T-helper 17 cell (primary cell): ENCODE data around the gene ZNF45. TPM values are rescaled to one million over a fixed set of nuclear protein-coding genes. Genes with fewer than 3 reads are reported as not detected.
"Not testable (repeated sequence)": the region's sequence is repeated elsewhere in the genome, so short reads cannot be mapped to it uniquely, and the experiment has no call there.

Experiments used
- ATAC-seq: fragments of 150-1000 bp; cut with Tn5 transposase; 2 replicates; pipeline ENCODE4 v1.10.0; 2021; ENCODE audit warnings: mild to moderate bottlenecking, moderate library complexity
- DNase-seq, 3 donors: peaks; one replicate each; pipeline versions ENCODE4 v3.0.0 to v3.0.0-alpha.2; 2020 to 2021
- H3K9me3 ChIP-seq: one replicate; pipeline ENCODE4 v1.7.0; 2013; ENCODE audit warnings: low read length, mild to moderate bottlenecking; ENCODE audit not compliant: control insufficient read depth, poor library complexity, severe bottlenecking
- H3K27ac Mint-ChIP-seq: one replicate; pipeline ENCODE4 v1.8.0; 2022; ENCODE audit warnings: mild to moderate bottlenecking, moderate library complexity, mixed read lengths
- H3K27me3 Mint-ChIP-seq: one replicate; pipeline ENCODE4 v1.8.0; 2022; ENCODE audit warnings: mixed read lengths
- H3K36me3 Mint-ChIP-seq: one replicate; pipeline ENCODE4 v1.8.0; 2022; ENCODE audit warnings: low read depth, mixed read lengths
- H3K4me1 Mint-ChIP-seq: one replicate; pipeline ENCODE4 v1.8.0; 2022; ENCODE audit warnings: mild to moderate bottlenecking, mixed read lengths
- H3K4me3 Mint-ChIP-seq: one replicate; pipeline ENCODE4 v1.8.0; 2022; ENCODE audit warnings: mild to moderate bottlenecking, moderate library complexity, mixed read lengths
- total RNA-seq, 4 donors: library from RNA in 2 of 4; stranded (reverse) in 2 of 4; gene quantifications; one replicate each; pipeline ENCODE4 v1.2.3 and lab custom pipeline; 2022 to 2026

ZNF45 gene
- 10 to 100 TPM in 1 of 2 donors, 1 to 10 TPM in 1; 7.1 to 11.0 TPM for total RNA-seq
- 16.7 to 65.4 reads per million in 2 donors for total RNA-seq (lab: John Stamatoyannopoulos, UW)

DNA sequence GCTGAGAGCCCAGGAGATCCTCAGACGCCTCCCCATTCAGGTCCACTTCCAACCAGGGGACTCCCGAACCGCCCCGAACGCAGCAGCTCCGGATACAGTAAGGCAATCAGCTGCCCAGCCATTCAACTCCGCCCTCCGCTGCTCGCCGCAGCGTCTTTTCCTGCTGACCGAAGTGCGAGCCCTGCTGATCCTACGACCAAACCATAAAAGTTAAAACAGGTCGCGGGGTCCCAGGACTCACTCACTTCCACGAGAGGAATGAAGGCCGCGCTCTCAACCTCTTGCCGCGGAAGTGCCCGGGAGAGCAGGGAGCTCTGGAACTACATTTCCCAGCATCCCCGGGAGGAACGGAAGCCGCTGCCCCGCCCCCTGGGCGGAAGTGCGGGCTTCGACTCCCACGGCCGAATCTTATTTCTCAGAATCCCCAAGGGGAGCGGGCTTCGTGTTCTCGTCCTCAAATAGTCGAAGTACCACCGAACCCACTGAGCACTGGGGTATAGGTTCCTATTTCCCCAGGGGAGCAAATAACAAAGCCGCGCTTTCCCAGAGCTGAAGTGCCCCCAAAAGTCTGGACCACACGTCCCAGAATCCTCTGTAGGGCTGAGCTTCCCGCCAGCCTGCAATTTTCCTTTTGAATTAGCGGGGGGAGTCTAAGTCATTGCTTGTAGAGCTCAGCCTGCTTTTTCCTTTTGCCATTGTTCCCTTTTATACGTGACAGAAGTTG, at the start of gene ZNF45:
Gene ZNF45, minus strand, starts transcription at position 298 of the 724 bp plus-strand sequence. CDS start 13,097 bp downstream, outside the sequence.
- H3K36me3 Mint-ChIP-seq, result no peaks in the 10 kb centered on the region
- peak within 1 kb of the TSS; percentile 93 for H3K4me3 Mint-ChIP-seq
- no peaks in the 10 kb centered on the region for H3K9me3 ChIP-seq
- H3K27ac Mint-ChIP-seq, result peak within 1 kb of the TSS; percentile 91
- peak; percentile 71 to 76 (median 73) for DNase-seq
- H3K27me3 Mint-ChIP-seq, result no peaks in the 10 kb centered on the region
- H3K4me1 Mint-ChIP-seq, result peaks cover 11% of the 10 kb centered on the region
- peak; percentile 96 for ATAC-seq

DNA sequence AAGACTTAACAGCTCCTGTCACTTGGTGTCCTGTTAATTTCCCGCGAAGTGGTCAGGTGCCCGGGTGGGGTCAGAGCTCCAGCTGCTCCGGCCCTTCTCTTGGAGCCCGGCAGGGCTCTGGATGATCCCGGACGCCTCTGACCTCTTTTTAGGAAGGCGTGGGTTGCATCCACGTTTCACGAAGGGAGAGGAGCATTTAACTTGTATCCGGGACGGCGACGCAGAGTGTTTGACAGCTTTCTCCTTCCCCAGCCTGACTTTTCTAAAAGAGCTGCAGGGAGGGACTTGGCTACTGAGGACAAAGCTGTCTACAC, 49.6 kb upstream of the ZNF45 start:
- Mint-ChIP-seq H3K4me3 (peak overlapping the region; percentile 94), H3K27ac (peak overlapping the region; percentile 65), H3K36me3 (peaks cover 3% of the 10 kb centered on the region), H3K4me1 (peaks cover 2% of the 10 kb centered on the region), H3K27me3 (no peaks in the 10 kb centered on the region)
- H3K9me3 ChIP-seq, result no peaks in the 10 kb centered on the region
- ATAC-seq, result no peak
- DNase-seq, result no peak

DNA sequence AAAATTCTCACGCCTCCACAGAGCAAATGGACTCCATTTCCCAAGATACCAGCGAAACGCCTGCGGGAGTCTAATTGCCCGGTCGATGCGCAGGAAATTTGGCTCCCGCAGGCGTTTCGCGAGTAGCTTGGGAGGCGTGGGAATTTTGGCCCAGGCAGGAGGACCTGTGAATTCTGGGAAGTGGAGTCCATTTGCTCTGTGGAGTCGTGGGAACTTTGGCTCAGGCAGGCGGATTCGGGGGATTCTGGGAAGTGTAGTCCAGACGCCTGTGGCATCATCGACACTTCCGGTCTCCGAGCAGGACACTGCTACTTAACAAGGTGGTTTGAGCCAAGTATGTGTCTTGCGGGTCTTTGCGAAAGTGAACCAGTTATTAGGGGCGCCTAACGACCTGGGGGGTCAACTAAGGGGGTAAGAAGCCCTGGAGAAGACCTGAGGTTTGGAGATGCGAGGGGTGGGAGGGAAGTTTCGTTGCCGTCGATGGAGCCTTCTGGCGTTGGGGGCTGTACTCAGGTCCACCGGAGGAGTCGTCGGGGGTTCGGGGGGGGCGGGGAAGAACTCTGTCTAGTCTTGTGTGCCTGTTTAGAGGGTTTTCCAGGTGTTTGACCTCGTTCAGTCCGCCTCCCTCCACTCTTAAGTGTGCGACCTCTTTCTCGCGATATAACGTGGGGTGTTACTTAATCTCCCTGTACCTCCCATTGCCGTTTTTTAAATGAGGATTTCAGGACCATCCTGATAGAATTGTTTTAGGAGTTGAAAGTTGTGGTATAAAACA, 49.0 kb upstream of the ZNF45 start, which contains the start of gene ZNF155:
Gene ZNF155, plus strand, starts transcription at position 277 of the 775 bp plus-strand sequence. CDS start 4,356 bp downstream, outside the sequence.
- Mint-ChIP-seq H3K27ac (peak within 1 kb of the TSS; percentile 65), H3K36me3 (peaks cover 3% of the 10 kb centered on the region), H3K4me1 (peaks cover 2% of the 10 kb centered on the region), H3K27me3 (no peaks in the 10 kb centered on the region), H3K4me3 (peak within 1 kb of the TSS; percentile 94)
- ATAC-seq (peak; percentile 96), DNase-seq (peak; percentile 25 to 52 (median 43))
- H3K9me3 ChIP-seq, result no peaks in the 10 kb centered on the region

DNA sequence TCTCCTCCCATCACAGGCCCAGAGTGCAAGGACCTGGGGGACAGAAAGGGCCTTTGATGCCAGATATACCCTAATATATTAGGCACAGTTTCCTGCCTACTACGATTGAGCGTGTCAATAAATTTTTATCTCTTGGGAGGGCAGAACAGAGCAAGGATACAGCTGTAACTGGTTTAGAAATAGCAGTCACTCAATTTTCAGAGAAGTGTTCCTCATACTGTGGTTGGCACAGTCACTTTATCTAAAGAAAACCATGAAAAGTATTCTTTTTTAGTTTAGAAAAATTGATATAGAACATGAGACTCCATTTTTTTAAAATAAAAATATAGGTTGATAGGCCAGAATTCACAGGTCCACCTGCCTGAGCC, 48.4 kb upstream of the ZNF45 start:
- Mint-ChIP-seq H3K27me3 (no peaks in the 10 kb centered on the region), H3K4me3 (peak overlapping the region; percentile 66), H3K27ac (peak overlapping the region; percentile 65), H3K36me3 (peaks cover 1% of the 10 kb centered on the region), H3K4me1 (peaks cover 2% of the 10 kb centered on the region)
- H3K9me3 ChIP-seq, result no peaks in the 10 kb centered on the region
- DNase-seq, result no peak
- no peak for ATAC-seq

DNA sequence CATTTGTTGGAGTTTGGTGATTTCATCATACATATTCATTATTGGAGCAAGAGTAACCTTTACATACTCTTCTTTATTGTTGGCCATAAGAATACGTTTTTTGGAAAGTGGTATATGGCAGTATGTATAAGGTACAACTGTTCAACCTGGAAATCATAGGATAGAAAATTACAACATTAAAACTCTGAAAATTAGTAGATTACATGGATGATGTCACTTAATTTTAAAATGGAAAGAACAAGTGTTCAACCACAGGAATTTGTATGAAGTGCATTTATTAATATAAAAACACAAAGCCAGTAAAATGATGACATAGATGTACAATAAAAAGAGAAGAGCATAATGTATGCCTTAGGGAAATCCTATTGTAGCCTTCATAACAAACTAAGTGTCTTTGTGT, 41.6 kb upstream of the ZNF45 start:
- Mint-ChIP-seq H3K36me3 (peaks cover 5% of the 10 kb centered on the region), H3K27ac (no peak overlapping the region), H3K4me3 (no peak overlapping the region), H3K4me1 (no peaks in the 10 kb centered on the region), H3K27me3 (no peaks in the 10 kb centered on the region)
- no peaks in the 10 kb centered on the region for H3K9me3 ChIP-seq
- DNase-seq (no peak), ATAC-seq (no peak)

DNA sequence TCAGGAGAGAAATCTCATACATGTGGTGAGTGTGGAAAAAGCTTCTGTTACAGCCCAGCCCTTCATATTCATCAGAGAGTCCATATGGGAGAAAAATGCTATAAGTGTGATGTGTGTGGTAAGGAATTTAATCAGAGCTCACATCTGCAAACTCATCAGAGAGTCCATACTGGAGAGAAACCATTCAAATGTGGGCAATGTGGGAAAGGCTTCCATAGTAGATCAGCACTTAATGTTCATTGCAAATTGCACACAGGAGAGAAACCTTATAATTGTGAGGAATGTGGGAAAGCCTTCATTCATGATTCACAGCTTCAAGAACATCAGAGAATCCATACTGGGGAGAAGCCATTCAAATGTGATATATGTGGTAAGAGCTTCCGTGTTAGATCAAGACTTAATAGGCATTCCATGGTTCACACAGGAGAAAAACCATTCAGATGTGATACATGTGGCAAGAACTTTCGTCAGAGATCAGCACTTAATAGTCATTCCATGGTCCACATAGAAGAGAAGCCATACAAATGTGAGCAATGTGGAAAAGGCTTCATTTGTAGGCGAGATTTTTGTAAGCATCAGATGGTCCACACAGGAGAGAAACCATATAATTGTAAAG, 31.1 kb upstream of the ZNF45 start:
- Mint-ChIP-seq H3K36me3 (peaks cover 6% of the 10 kb centered on the region), H3K4me3 (no peak overlapping the region), H3K27ac (no peak overlapping the region), H3K27me3 (no peaks in the 10 kb centered on the region), H3K4me1 (no peaks in the 10 kb centered on the region)
- no peak for DNase-seq
- no peak for ATAC-seq
- H3K9me3 ChIP-seq, result peaks cover 22% of the 10 kb centered on the region

DNA sequence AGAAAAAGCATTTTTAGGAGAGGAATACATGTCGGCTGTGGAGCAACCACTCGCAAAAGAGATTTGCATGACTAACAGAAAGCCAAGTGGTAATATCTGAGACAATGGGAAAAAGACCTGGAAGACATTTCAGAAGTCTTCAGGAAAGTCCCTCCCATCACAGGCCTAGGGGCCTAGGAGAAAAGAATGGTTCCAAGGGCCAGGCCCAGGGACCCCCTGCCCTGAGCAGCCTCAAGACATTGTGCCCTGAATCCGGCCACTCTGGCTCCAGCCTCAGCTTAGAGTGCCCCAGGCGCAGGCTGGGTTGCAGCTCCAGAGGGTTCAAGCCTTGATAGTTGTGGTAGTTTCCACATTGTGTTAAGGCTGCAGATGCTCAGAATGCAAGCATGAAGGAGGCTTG, 25.3 kb upstream of the ZNF45 start:
- ATAC-seq, result no peak
- no peak overlapping the region for H3K4me3 Mint-ChIP-seq
- no peak overlapping the region for H3K27ac Mint-ChIP-seq
- no peaks in the 10 kb centered on the region for H3K4me1 Mint-ChIP-seq
- peaks cover 2% of the 10 kb centered on the region for H3K36me3 Mint-ChIP-seq
- H3K27me3 Mint-ChIP-seq, result no peaks in the 10 kb centered on the region
- no peak for DNase-seq
- peaks cover 4% of the 10 kb centered on the region for H3K9me3 ChIP-seq

DNA sequence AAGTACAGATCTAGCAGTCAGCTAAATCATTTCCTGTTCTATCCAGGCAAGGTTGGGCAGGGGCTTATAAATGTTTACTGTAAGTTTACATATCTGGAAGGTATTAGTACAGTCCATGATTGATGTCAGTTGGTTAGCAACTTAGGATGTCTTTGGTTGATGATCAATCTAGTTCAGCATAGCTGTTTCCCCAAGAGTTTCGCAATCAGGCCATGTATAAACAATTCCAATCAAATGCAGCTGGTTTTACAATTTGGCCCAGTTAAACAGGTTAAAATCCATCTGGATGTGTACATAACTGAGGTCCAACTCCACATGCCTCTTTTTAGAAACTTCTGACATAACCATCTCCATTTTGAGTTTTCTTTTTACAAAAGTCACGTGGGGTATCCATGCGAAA, 22.8 kb upstream of the ZNF45 start:
- ATAC-seq (no peak), DNase-seq (no peak)
- H3K27me3 Mint-ChIP-seq, result no peaks in the 10 kb centered on the region
- H3K4me3 Mint-ChIP-seq, result no peak overlapping the region
- no peaks in the 10 kb centered on the region for H3K36me3 Mint-ChIP-seq
- H3K9me3 ChIP-seq, result peaks cover 4% of the 10 kb centered on the region
- no peak overlapping the region for H3K27ac Mint-ChIP-seq
- H3K4me1 Mint-ChIP-seq, result no peaks in the 10 kb centered on the region

DNA sequence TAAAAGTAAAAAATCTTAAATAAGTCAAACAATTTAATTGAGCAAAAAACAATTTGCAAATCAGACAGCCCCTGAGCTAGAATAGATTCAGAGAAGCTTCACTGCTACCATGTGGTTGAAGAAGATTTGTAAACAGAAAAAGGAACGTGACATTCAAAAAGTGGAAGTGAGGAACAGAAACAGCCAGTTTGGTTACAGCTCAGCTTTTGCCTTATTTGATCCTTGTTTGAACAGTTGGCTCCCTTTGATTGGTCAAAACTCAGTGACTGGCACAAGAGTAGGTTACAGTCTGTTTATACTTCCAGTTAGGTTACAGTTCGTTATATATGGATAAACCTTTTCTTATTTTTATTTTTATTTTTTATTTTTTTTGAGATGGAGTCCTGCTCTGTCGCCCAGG, 21.7 kb upstream of the ZNF45 start:
- ATAC-seq, result no peak
- DNase-seq, result no peak
- Mint-ChIP-seq H3K4me1 (no peaks in the 10 kb centered on the region), H3K27me3 (no peaks in the 10 kb centered on the region), H3K4me3 (no peak overlapping the region), H3K27ac (no peak overlapping the region), H3K36me3 (no peaks in the 10 kb centered on the region)
- H3K9me3 ChIP-seq, result no peaks in the 10 kb centered on the region

DNA sequence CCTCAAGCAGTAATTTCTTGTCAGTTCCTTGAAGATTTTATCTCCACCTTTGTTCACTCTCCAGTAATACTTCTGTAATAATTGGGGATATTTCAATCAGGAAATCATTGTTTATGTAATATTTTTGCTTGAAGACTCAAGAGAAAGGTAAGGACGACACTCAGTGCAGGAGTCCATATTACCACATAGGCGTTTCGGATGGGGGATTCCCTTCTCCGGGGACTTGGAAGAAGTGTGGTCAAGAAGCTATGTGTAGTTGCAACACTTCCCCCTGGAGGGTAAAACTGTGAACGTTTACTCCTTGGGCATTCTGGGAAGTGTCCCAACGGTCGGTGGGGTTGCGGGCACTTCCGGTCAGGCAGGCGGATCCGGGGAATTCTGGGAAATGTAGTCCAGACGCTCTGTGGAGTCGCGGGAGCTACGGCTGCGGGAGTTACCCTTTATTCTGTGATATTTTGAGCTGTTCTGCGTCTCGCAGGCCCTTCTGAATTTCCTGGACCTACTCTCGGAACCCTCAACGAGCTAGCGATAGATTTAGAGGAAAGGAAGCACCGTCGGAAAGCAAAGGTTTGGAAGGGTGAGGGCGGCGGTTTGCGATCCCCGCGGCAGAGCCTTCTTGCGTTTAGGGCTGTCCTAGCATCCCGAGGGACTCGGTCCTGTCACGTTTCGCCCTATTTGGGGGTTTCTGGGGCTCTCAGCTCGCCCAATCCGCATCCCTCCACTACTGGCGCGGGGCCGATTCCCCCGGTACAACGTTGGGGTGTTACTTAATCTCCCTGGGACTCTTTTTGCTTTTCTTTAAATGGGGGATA, 16.0 kb upstream of the ZNF45 start, which contains the start of gene ZNF221:
Gene ZNF221, plus strand, starts transcription at position 395 of the 812 bp plus-strand sequence. CDS start 11,499 bp downstream, outside the sequence.
- DNase-seq, result peak; percentile 6 to 18 (median 13)
- H3K36me3 Mint-ChIP-seq, result peaks cover 2% of the 10 kb centered on the region
- peak within 1 kb of the TSS; percentile 65 for H3K27ac Mint-ChIP-seq
- H3K4me1 Mint-ChIP-seq, result peaks cover 5% of the 10 kb centered on the region
- peaks cover 4% of the 10 kb centered on the region for H3K9me3 ChIP-seq
- H3K27me3 Mint-ChIP-seq, result no peaks in the 10 kb centered on the region
- H3K4me3 Mint-ChIP-seq, result peak within 1 kb of the TSS; percentile 90
- peak; percentile 78 for ATAC-seq

DNA sequence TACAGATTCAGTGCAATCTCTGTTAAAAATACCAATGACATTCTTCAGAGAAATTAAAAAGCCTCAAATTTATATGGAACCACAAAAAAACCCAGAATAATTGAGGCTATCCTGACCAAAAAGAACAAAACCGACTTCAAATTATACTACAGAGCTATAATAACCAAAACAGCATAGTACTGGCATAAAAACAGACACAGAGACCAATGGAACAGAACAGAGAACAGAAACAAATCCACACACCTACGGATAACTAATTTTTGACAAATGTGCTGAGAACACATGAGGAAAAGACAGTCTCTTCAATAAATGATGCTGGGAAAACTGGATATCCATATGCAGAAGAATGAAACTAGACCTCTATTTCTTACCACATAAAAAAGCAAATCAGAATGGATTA, 14.7 kb upstream of the ZNF45 start:
- H3K27me3 Mint-ChIP-seq, H3K36me3 Mint-ChIP-seq, H3K4me3 Mint-ChIP-seq, H3K27ac Mint-ChIP-seq, DNase-seq, ATAC-seq, H3K9me3 ChIP-seq, H3K4me1 Mint-ChIP-seq: not testable (repeated sequence)

DNA sequence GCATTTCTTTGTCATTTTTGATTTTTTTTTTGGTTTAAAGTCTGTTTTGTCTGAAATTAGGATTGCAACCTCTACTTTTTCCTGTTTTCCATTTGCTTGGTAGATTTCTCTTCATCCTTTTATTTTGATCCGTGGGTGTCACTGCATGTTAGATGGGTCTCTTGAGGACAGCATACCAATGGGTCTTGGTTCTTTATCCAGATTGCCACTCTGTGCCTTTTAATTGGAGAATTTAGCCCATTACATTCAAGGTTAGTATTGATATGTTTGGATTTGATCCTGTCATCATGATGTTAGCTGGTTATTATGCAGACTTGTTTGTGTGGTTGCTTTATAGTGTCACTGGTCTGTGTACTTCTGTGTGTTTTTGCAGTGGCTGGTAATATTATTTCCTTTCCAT, 12.3 kb upstream of the ZNF45 start:
- not testable (repeated sequence) for H3K4me3 Mint-ChIP-seq, ATAC-seq, H3K27ac Mint-ChIP-seq, H3K36me3 Mint-ChIP-seq, H3K4me1 Mint-ChIP-seq, DNase-seq, H3K9me3 ChIP-seq, H3K27me3 Mint-ChIP-seq
